ENCODE measurements around the gene AK6.
A peak's percentile ranks its signal among the peaks of the same experiment; 100 is the strongest.

The AK6 gene

GRCh38 chr5:69335341-69335935 is 33.9 kb downstream of the AK6 start:
- TF ChIP-seq USF1 (IDR thresholded peaks at IDR 0.05) (no peak), CREB1 (IDR thresholded peaks at IDR 0.05; ENCODE audit: low read depth) (no peak), TAF1 (IDR thresholded peaks at IDR 0.05; ENCODE audit: low read depth) (no peak), CEBPB (IDR thresholded peaks at IDR 0.05) (no peak), EGR1 (IDR thresholded peaks at IDR 0.05) (no peak), TCF12 (IDR thresholded peaks at IDR 0.05; ENCODE audit: low read depth) (no peak)

- TF ChIP-seq, protein P1, sequence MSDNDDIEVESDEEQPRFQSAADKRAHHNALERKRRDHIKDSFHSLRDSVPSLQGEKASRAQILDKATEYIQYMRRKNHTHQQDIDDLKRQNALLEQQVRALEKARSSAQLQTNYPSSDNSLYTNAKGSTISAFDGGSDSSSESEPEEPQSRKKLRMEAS (IDR thresholded peaks at IDR 0.05), result peak; percentile 62; the same call in 1 of the 2 replicates
- TF ChIP-seq RAD21 (IDR thresholded peaks at IDR 0.05; ENCODE audit: low read depth), result peak; percentile 71
- no peak for TF ChIP-seq FOXM1 (IDR thresholded peaks at IDR 0.05; ENCODE audit: borderline replicate concordance, low read depth)
- no peak for TF ChIP-seq TCF12 (IDR thresholded peaks at IDR 0.05; ENCODE audit: low read depth)
- 0 out of 2 replicates have a peak, but pooled peaks have one; percentile 23 for TF ChIP-seq YY1 (IDR thresholded peaks at IDR 0.05; ENCODE audit: low read depth)
- TF ChIP-seq TAF1 (IDR thresholded peaks at IDR 0.05; ENCODE audit: low read depth), result no peak
Observed at GRCh38 chr5:69334793-69335268, 34.5 kb downstream of the AK6 start.

- TF ChIP-seq FOXM1 (IDR thresholded peaks at IDR 0.05; ENCODE audit: borderline replicate concordance, low read depth) (0 out of 2 replicates have a peak, but pooled peaks have one; percentile 5), NFIC (IDR thresholded peaks at IDR 0.05) (no peak)
Observed at GRCh38 chr5:69331528-69332445, 37.5 kb downstream of the AK6 start.

DNA sequence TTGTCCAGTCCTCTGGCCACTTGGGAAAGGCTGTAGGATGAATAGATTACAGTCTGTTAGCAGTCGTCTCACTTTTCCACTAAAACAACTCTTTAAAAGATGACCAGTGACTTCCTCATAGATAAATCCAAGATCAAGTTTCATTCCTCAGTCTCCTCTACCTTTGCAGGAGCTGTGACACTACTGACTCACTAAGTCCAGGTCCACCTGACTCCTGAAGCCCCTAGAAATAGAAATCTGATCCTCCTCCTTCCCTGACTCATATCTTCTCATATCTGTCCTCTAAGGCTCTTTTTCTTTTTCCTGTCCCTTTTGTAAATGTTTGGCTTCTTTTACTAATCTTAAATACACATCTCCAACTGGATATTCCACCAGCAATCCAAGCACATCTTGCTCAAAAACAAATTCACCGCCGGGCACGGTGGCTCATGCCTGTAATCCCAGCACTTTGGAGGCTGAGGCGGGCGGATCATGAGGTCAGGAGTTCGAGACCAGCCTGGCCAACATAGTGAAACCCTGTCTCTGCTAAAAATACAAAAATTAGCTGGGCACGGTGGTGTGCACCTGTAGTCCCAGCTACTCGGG is 39.3 kb downstream of the AK6 start:
- TF ChIP-seq CEBPB (IDR thresholded peaks at IDR 0.05), result no peak
- no peak for TF ChIP-seq EGR1 (IDR thresholded peaks at IDR 0.05)
- TF ChIP-seq NFIC (IDR thresholded peaks at IDR 0.05), result no peak
- no peak for TF ChIP-seq RAD21 (IDR thresholded peaks at IDR 0.05; ENCODE audit: low read depth)
- TF ChIP-seq, protein P2, sequence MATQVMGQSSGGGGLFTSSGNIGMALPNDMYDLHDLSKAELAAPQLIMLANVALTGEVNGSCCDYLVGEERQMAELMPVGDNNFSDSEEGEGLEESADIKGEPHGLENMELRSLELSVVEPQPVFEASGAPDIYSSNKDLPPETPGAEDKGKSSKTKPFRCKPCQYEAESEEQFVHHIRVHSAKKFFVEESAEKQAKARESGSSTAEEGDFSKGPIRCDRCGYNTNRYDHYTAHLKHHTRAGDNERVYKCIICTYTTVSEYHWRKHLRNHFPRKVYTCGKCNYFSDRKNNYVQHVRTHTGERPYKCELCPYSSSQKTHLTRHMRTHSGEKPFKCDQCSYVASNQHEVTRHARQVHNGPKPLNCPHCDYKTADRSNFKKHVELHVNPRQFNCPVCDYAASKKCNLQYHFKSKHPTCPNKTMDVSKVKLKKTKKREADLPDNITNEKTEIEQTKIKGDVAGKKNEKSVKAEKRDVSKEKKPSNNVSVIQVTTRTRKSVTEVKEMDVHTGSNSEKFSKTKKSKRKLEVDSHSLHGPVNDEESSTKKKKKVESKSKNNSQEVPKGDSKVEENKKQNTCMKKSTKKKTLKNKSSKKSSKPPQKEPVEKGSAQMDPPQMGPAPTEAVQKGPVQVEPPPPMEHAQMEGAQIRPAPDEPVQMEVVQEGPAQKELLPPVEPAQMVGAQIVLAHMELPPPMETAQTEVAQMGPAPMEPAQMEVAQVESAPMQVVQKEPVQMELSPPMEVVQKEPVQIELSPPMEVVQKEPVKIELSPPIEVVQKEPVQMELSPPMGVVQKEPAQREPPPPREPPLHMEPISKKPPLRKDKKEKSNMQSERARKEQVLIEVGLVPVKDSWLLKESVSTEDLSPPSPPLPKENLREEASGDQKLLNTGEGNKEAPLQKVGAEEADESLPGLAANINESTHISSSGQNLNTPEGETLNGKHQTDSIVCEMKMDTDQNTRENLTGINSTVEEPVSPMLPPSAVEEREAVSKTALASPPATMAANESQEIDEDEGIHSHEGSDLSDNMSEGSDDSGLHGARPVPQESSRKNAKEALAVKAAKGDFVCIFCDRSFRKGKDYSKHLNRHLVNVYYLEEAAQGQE (IDR thresholded peaks at IDR 0.05; ENCODE audit: low read depth), result no peak
- no peak for TF ChIP-seq USF1 (IDR thresholded peaks at IDR 0.05)
- TF ChIP-seq FOXM1 (IDR thresholded peaks at IDR 0.05; ENCODE audit: borderline replicate concordance, low read depth), result no peak
- no peak for TF ChIP-seq CREB1 (IDR thresholded peaks at IDR 0.05; ENCODE audit: low read depth)
- no peak for TF ChIP-seq TCF12 (IDR thresholded peaks at IDR 0.05; ENCODE audit: low read depth)

GRCh38 chr5:69326365-69326764 is 43.0 kb downstream of the AK6 start:
- TF ChIP-seq CREB1 (IDR thresholded peaks at IDR 0.05; ENCODE audit: low read depth) (no peak), NFIC (IDR thresholded peaks at IDR 0.05) (no peak), TAF1 (IDR thresholded peaks at IDR 0.05; ENCODE audit: low read depth) (no peak), FOXM1 (IDR thresholded peaks at IDR 0.05; ENCODE audit: borderline replicate concordance, low read depth) (no peak), YY1 (IDR thresholded peaks at IDR 0.05; ENCODE audit: low read depth) (no peak), EGR1 (IDR thresholded peaks at IDR 0.05) (no peak), ZBTB7A (IDR thresholded peaks at IDR 0.05; ENCODE audit: low read depth) (no peak), USF1 (IDR thresholded peaks at IDR 0.05) (no peak), TEAD4 (IDR thresholded peaks at IDR 0.05) (no peak), EP300 (IDR thresholded peaks at IDR 0.05; ENCODE audit: borderline replicate concordance) (no peak), TCF12 (IDR thresholded peaks at IDR 0.05; ENCODE audit: low read depth) (no peak), CEBPB (IDR thresholded peaks at IDR 0.05) (no peak), RAD21 (IDR thresholded peaks at IDR 0.05; ENCODE audit: low read depth) (no peak)
- TF ChIP-seq, protein P2 (IDR thresholded peaks at IDR 0.05; ENCODE audit: low read depth), result no peak
- TF ChIP-seq, protein P1 (IDR thresholded peaks at IDR 0.05), result no peak
